Stimulated activated effector memory CD8-positive, alpha-beta T cell treated with anti-CD3 and anti-CD28 coated beads, Interleukin-12 subunit alpha, Interleukin-12 subunit beta, amount 100 ng/mL, for 72 hours (primary cell): ENCODE measurements around the gene AIFM2.
"Not testable (repeated sequence)": the region's sequence is repeated elsewhere in the genome, so short reads cannot be mapped to it uniquely, and the experiment has no call there.

Source experiments
- ATAC-seq: fragments of 150-1000 bp; cut with Tn5 transposase; 2 replicates; pipeline ENCODE4 v1.10.0; 2021
- DNase-seq, 2 donors: peaks; one replicate each; pipeline ENCODE4 v3.0.0; 2021 to 2022; ENCODE audit warnings: low spot score in 2 of 2
- H3K27ac Mint-ChIP-seq: one replicate; pipeline ENCODE4 v1.8.0; 2022; ENCODE audit warnings: mild to moderate bottlenecking, mixed read lengths
- H3K36me3 Mint-ChIP-seq: one replicate; pipeline ENCODE4 v1.8.0; 2022; ENCODE audit warnings: mild to moderate bottlenecking, mixed read lengths
- H3K4me1 Mint-ChIP-seq: one replicate; pipeline ENCODE4 v1.8.0; 2022; ENCODE audit warnings: mixed read lengths
- H3K4me3 Mint-ChIP-seq: one replicate; pipeline ENCODE4 v1.8.0; 2022; ENCODE audit warnings: mild to moderate bottlenecking, mixed read lengths
- H3K9me3 Mint-ChIP-seq: one replicate; pipeline ENCODE4 v1.8.0; 2022; ENCODE audit warnings: mixed read lengths

Gene AIFM2

DNA sequence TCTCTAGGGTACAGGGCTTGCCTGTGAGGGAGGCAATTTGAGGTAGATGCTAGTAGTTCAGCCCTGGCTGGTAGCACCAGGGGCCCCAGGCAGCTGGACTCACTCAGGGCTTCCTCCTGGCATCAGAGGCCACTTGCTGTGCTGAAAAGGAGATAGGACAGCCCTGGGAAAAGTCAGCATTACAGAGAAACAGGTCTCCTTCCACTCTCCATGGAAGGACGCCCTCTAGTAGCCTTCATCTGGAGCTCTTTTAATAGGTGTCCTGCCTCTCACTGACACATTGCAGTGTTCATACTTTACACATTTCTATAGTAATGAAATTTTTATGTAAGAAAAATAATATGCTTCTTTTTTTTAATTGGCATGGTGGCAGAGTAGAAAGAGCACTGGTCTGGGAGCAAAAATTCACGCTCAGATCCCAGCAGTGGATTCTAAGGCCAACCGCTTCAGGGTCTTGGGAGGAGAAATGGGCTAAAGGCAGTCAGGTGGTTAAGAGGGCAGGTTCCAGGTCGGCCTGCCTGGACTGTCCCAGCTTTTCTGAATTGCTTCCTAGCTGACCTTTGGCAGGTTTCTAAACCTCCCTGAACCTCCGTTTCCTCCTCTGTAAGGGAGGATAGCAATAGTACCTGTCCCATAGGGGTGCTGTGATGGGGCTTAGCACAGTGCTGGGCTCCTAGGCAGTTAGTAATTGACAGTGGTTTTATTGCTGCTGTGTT lies 35.8 kb downstream of the AIFM2 start:
- ATAC-seq (no peak), DNase-seq (no peak)
- H3K9me3 Mint-ChIP-seq: no peaks in the 10 kb centered on the region
- H3K4me3 Mint-ChIP-seq: no peak overlapping the region
- H3K27ac Mint-ChIP-seq: no peak overlapping the region
- peaks cover 9% of the 10 kb centered on the region for H3K36me3 Mint-ChIP-seq
- peaks cover 30% of the 10 kb centered on the region for H3K4me1 Mint-ChIP-seq

DNA sequence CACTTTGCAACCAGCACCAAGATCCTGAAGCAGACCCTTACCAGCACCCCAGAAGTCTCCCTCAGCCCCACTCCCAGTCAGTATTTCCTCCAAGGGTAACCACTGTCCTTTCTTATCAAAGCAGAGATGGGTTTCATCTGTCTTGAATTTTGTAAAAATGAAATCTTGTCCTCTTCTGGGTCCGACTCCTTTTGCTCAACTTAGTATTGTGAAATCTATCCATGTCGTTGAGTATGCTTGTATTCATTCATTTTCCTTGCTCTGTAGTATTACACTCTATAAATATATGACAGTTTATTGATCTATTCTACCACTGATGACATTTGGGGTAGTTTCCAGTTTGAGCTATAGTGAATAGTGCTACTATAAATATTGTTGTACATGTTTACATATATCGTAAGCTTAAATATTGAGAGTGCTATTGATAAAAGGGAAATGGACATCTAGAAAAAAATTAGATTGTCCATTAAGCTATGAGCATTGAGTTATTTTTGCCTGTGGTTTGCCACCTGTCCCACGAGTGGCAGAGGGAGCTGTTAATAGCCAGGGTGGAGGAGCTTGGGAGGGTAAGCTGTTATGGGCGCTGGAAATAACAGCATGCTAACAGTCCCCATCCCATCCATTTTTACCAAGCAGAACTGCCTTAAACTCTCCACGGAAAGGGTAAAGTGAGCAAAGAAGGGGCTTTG lies 36.5 kb downstream of the AIFM2 start:
- Mint-ChIP-seq H3K36me3 (peaks cover 2% of the 10 kb centered on the region), H3K9me3 (no peaks in the 10 kb centered on the region), H3K27ac (no peak overlapping the region), H3K4me1 (peaks cover 34% of the 10 kb centered on the region), H3K4me3 (no peak overlapping the region)
- ATAC-seq (no peak), DNase-seq (no peak)

DNA sequence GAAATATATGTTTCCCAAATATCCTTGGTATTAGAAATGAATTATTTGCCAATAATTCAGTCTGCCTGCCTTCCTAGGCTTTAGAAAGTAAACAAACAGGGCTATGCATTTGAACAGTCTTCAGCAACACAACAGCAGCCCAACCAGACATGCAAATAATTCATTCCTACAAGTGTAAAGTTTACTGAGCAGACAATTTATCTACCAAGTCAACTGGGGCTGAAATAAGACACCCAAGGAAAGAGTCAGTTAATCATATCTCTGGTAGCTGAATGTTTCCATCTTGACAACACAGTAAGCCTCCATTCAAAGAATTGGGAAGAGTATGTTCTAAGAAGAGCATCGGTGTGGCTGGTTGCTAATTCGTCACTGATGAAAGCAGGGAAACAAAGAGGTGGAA lies 38.4 kb downstream of the AIFM2 start:
- peak overlapping the region; percentile 14 for H3K27ac Mint-ChIP-seq

DNA sequence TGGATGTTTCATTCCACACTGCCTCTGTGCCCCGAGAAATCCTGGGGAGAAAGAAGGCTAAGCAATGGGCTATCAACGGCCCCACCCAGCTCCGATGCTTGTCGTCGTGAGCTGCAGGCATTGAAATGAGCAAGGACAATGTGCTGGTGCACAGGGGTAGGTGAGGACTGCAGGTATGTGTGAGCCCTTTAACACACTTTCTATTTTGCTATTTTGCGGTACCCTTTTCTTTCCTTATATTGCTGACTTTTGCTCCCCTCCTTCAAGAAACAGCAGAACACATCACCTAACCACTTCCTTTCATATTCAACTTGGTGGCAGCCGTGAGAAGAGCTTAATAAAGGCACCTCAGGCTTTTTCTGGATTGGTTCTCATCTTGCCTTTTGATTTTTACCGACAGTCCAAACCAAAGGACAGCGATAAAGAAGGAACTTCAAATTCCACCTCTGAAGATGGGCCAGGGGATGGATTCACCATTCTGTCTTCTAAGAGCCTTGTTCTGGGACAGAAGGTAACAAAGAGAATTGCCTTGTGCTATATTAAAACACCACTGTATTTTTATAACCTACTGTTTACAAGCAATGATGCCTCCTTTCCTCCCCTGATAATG lies 39.2 kb downstream of the AIFM2 start:
- peaks cover 34% of the 10 kb centered on the region for H3K4me1 Mint-ChIP-seq
- DNase-seq: peak in 1 of 2 donors; percentile 59
- H3K27ac Mint-ChIP-seq: peak overlapping the region; percentile 98
- H3K36me3 Mint-ChIP-seq: no peaks in the 10 kb centered on the region
- no peaks in the 10 kb centered on the region for H3K9me3 Mint-ChIP-seq
- ATAC-seq: peak; percentile 89
- H3K4me3 Mint-ChIP-seq: peak overlapping the region; percentile 78

More for the DNA sequence above, 38.4 kb downstream of the AIFM2 start:
- H3K4me1 Mint-ChIP-seq: peaks cover 34% of the 10 kb centered on the region
- no peak overlapping the region for H3K4me3 Mint-ChIP-seq
- DNase-seq (no peak), ATAC-seq (no peak)
- H3K36me3 Mint-ChIP-seq: no peaks in the 10 kb centered on the region
- H3K9me3 Mint-ChIP-seq: no peaks in the 10 kb centered on the region

GRCh38 chr10:70092389-70092718 lies 40.3 kb downstream of the AIFM2 start:
- Mint-ChIP-seq H3K36me3 (no peaks in the 10 kb centered on the region), H3K4me3 (peak overlapping the region; percentile 78), H3K27ac (peak overlapping the region; percentile 98), H3K9me3 (no peaks in the 10 kb centered on the region), H3K4me1 (peaks cover 34% of the 10 kb centered on the region)
- DNase-seq (no peak), ATAC-seq (peak; percentile 8)

DNA sequence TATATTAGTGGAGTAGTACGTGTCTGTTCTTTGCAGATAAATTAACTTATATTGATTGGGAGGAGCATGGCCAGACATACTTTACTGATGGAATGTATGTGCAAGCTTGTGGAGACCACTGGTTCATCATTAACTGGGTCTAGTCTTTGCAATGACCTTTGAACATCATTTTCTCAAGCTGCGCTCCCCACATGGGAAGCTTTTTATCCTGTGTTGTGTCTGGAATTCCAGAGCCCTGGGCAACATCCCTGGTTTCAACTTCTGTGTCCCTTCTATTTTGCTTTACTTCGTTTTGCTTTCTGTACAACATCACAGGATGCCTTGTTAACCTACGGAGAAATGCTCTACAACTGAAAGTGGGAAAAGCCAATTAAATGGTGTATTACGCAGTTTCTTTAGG lies 41.7 kb downstream of the AIFM2 start:
- no peaks in the 10 kb centered on the region for H3K36me3 Mint-ChIP-seq
- no peaks in the 10 kb centered on the region for H3K9me3 Mint-ChIP-seq
- DNase-seq (no peak), ATAC-seq (no peak)
- H3K27ac Mint-ChIP-seq: peak overlapping the region; percentile 98
- no peak overlapping the region for H3K4me3 Mint-ChIP-seq
- peaks cover 28% of the 10 kb centered on the region for H3K4me1 Mint-ChIP-seq

DNA sequence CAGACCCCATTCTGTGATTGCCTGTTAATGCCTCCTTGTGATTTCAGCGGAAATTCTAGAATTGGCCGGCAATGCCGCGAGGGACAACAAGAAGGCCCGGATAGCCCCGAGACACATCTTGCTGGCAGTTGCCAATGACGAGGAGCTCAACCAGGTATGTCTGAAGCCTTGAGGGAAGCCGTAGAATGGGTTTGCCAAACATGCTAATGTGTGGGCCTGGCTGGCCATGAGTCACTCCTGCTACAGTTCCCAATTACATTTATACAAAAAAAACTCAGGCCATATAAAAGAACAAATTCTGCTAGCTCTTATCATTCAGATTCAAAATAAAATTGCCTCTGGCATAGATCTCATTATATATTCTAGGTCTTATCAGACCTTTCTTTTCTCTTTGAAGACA lies 42.6 kb downstream of the AIFM2 start:
- no peaks in the 10 kb centered on the region for H3K36me3 Mint-ChIP-seq
- no peak overlapping the region for H3K4me3 Mint-ChIP-seq

DNA sequence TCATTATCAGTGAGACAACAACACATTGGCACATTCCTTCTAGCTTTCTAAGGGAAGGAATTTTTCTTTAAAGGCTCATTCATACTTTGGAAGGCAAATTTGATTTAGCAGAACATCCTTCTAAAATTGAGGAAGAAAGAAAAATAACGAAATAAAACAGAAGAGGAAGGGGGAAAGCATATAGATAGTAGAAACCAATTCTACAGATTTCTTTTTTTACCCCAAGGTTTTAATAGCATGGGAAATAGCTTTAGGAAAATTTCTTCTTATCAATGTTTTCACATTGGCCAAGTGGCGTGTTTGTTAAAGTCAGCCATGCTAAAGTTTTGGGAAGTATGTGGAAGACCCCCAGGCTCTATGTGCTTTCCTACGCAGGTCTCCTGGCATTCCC lies 44.3 kb downstream of the AIFM2 start:
- H3K36me3 Mint-ChIP-seq: no peaks in the 10 kb centered on the region
- peaks cover 18% of the 10 kb centered on the region for H3K4me1 Mint-ChIP-seq
- DNase-seq (no peak), ATAC-seq (no peak)
- H3K9me3 Mint-ChIP-seq: no peaks in the 10 kb centered on the region
- no peak overlapping the region for H3K27ac Mint-ChIP-seq
- no peak overlapping the region for H3K4me3 Mint-ChIP-seq

More for the DNA sequence above, 42.6 kb downstream of the AIFM2 start:
- Mint-ChIP-seq H3K9me3 (no peaks in the 10 kb centered on the region), H3K27ac (no peak overlapping the region), H3K4me1 (peaks cover 27% of the 10 kb centered on the region)
- ATAC-seq (no peak), DNase-seq (no peak)

GRCh38 chr10:70087616-70088307 lies 44.9 kb downstream of the AIFM2 start:
- ATAC-seq (no peak), DNase-seq (no peak)
- no peak overlapping the region for H3K27ac Mint-ChIP-seq
- H3K4me1 Mint-ChIP-seq: peaks cover 13% of the 10 kb centered on the region
- no peaks in the 10 kb centered on the region for H3K9me3 Mint-ChIP-seq
- H3K36me3 Mint-ChIP-seq: no peaks in the 10 kb centered on the region
- no peak overlapping the region for H3K4me3 Mint-ChIP-seq

DNA sequence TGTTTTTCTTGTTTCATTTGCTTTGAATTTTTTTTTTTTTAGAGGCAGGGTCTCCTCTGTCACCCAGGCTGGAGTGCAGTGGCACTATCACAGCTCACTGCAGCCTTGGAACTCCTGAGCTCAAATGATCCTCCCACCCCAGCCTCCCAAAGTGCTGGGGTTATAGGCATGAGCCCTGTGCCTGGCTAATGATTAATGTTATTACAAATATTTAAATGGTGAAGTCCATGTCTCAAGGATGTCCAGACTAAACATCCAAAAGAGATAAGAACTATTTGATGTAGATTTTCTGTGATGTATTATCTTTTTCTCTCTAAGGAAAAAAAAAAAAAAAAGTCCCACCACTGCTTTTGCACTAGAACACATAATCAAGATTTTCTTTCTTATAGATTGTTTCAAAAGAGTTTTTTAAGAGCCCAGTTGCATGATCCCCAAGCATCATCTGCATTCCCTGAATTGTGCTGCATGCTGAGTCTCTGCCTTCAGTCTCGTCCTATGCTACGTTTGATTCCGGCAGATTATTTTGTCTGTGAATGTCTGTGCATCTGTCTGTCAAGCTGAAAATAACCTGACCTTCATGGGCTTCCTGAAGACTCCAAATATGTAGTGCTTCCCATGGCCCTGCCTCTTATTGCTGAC lies 46.5 kb downstream of the AIFM2 start:
- no peaks in the 10 kb centered on the region for H3K4me1 Mint-ChIP-seq
- DNase-seq: no peak
- H3K27ac Mint-ChIP-seq: no peak overlapping the region
- H3K36me3 Mint-ChIP-seq: no peaks in the 10 kb centered on the region
- no peaks in the 10 kb centered on the region for H3K9me3 Mint-ChIP-seq
- no peak overlapping the region for H3K4me3 Mint-ChIP-seq
- ATAC-seq: no peak

DNA sequence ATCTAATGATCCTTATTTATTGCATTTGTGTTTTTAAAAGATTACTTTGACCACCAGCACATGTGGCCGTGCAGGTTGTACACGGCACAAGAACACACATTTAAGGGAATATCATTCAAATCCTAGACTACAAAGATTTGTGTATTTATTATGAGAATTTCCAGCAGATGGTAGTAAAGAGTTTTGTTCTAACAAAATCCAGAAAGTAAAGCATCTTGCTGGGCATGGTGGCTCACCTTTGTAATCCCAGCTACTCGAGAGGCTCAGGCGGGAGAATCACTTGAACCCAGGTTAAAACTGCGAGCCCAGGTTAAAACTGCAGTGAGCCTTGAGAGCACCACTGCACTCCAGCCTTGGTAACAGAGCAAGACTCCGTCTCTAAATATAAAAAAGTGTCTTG lies 48.4 kb downstream of the AIFM2 start:
- DNase-seq: no peak

DNA sequence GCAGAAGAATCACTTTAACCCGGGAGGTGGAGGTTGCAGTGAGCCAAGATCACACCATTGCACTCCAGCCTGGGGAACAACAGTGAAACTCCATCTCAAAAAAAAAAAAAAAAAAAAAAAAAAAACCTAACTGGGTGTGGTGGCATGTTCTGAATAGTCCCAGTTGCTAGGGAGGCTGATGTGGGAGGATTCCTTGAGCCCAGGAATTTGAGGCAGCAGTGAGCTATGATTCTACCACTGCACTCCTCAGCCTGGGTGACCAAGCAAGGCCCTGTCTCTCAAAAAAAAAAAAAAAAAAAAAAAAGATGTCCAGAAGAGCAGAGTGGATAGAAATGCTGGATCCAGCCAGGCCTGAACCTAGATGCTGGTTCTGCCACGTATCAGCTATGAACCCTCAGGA lies 51.8 kb downstream of the AIFM2 start:
- not testable (repeated sequence) for ATAC-seq, H3K4me1 Mint-ChIP-seq, DNase-seq, H3K36me3 Mint-ChIP-seq, H3K4me3 Mint-ChIP-seq, H3K9me3 Mint-ChIP-seq
- H3K27ac Mint-ChIP-seq: peak overlapping the region; percentile 8

More for the DNA sequence above, 48.4 kb downstream of the AIFM2 start:
- no peak overlapping the region for H3K4me3 Mint-ChIP-seq
- ATAC-seq: no peak
- no peaks in the 10 kb centered on the region for H3K9me3 Mint-ChIP-seq
- H3K27ac Mint-ChIP-seq: no peak overlapping the region
- no peaks in the 10 kb centered on the region for H3K4me1 Mint-ChIP-seq
- no peaks in the 10 kb centered on the region for H3K36me3 Mint-ChIP-seq

DNA sequence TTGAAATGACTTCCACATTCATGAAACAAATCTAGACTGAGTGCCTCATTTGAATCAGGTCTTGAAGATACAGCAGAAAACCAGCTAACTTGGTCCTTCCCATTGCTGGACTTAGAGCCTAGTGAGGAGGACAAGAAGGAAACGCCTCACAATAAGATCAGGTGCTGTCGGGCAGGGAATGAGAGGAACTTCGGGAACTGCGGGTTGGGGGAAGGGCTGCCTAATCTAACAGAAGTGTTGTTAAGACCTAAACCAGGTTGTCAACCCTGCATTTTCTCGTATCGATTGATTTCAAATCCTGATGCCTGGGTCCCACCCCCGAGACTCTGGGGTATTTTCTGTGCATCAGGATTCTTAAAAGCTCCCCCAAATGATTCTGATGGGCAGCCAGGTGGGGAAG lies 53.7 kb downstream of the AIFM2 start:
- H3K9me3 Mint-ChIP-seq: no peaks in the 10 kb centered on the region
- H3K4me1 Mint-ChIP-seq: no peaks in the 10 kb centered on the region
- ATAC-seq (no peak), DNase-seq (no peak)
- H3K36me3 Mint-ChIP-seq: no peaks in the 10 kb centered on the region
- H3K27ac Mint-ChIP-seq: no peak overlapping the region
- H3K4me3 Mint-ChIP-seq: no peak overlapping the region

GRCh38 chr10:70078329-70078728 lies 54.3 kb downstream of the AIFM2 start:
- H3K4me1 Mint-ChIP-seq: no peaks in the 10 kb centered on the region
- no peaks in the 10 kb centered on the region for H3K9me3 Mint-ChIP-seq
- no peaks in the 10 kb centered on the region for H3K36me3 Mint-ChIP-seq
- H3K4me3 Mint-ChIP-seq: no peak overlapping the region
- H3K27ac Mint-ChIP-seq: no peak overlapping the region
- ATAC-seq (no peak), DNase-seq (no peak)

GRCh38 chr10:70074971-70075370 lies 57.7 kb downstream of the AIFM2 start:
- DNase-seq (no peak), ATAC-seq (no peak)
- Mint-ChIP-seq H3K4me3 (no peak overlapping the region), H3K36me3 (no peaks in the 10 kb centered on the region), H3K9me3 (no peaks in the 10 kb centered on the region), H3K4me1 (no peaks in the 10 kb centered on the region), H3K27ac (no peak overlapping the region)
